Measurements from ENCODE around the gene ZMYND8.
A peak's percentile ranks its signal among the peaks of the same experiment; 100 is the strongest.

Gene ZMYND8

DNA sequence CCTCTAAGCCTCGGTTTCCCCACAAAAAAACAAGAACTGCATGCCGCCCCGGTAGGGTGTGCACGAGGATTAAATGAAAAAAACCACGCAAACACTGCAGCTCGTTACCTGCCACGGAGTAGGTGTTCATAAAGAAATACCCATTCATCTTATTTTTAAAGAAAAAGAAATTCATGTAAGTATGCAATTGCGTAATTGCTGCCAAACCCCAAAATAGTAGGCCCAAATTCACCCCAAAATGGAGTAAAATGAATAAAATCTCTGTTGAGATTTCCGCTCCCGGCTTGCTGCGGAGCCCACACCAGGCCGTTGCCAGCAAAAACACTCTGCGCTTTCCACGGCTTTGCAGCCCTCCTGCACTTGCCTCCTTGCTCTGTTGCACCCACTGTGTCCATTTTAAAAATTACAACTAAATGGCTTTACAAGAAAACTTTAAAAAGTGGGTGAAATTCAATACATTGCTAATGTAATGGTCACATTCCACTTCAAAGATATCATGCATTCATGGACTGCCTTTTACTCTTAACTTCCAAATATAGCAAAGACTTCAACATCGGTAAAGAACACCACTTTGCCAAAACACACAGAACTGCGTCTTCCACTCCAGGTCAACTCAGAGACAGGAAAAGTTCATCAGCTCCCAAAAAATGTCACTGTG lies 125.0 kb downstream of the ZMYND8 start:
- DNase-seq (ENCODE audit: low read depth, low spot score), result peak; percentile 83
- ChIA-PET CTCF (interaction anchor here (0.9 to 7.4 kb wide), 7 partner anchors 9 to 386 kb away, joined by 3 to 49 read pairs (median 3); no protein-coding TSS in a partner anchor), POLR2A (interaction anchor here (0.6 to 1.0 kb wide), 2 partner anchors 131 to 270 kb away, joined by 3 read pairs; partner anchors contain the start of gene NCOA3)
- TF ChIP-seq, protein P1, sequence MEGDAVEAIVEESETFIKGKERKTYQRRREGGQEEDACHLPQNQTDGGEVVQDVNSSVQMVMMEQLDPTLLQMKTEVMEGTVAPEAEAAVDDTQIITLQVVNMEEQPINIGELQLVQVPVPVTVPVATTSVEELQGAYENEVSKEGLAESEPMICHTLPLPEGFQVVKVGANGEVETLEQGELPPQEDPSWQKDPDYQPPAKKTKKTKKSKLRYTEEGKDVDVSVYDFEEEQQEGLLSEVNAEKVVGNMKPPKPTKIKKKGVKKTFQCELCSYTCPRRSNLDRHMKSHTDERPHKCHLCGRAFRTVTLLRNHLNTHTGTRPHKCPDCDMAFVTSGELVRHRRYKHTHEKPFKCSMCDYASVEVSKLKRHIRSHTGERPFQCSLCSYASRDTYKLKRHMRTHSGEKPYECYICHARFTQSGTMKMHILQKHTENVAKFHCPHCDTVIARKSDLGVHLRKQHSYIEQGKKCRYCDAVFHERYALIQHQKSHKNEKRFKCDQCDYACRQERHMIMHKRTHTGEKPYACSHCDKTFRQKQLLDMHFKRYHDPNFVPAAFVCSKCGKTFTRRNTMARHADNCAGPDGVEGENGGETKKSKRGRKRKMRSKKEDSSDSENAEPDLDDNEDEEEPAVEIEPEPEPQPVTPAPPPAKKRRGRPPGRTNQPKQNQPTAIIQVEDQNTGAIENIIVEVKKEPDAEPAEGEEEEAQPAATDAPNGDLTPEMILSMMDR (IDR thresholded peaks at IDR 0.05; ENCODE audit: insufficient read depth, low read length, missing control alignments), result peak; percentile 28
- H3K4me3 ChIP-seq (ENCODE audit: low read depth, low read length), result no peak overlapping the region

DNA sequence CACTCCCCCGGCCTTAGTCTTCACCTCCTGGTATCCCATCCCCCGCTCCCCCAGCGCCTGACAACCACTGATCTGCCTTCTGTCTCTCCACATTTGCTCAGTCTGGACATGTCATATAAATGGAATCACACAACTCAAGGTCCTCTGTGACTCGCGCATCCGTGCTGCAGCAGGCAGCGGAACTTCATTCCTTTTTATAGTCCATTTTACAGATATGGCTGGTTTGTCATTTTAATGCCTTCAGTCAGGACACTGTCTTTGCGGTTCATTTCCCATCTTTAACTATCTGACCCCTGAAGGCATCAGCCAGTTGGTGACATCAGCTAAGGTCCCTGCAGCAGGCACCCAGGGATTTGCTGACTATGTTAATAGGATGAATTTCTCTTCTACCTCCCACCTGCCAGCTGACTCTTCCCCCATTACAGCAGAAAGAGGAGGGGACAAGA lies 125.7 kb downstream of the ZMYND8 start:
- CTCF ChIA-PET, result interaction anchor here (0.7 to 7.4 kb wide), 5 partner anchors 9 to 483 kb away, joined by 3 to 49 read pairs (median 3); no protein-coding TSS in a partner anchor

DNA sequence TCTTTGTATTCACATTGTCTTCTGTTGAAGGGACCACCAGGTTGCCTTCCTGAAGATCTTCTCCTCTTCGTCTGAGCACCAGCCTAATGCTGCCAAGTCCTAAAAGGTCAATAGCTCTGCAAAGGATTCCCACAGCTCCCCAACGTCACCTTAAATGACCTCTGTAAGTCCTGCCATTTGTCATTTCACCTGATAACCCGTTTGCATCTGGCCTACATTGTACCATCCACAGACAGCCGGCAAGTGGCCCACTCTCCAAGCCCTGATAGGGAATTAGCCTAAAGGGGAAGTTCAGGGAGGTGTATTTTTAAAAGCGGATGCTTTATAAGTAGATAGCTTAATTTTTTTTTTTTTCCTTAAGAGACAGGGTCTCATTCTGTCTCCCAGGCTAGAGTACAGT lies 127.8 kb downstream of the ZMYND8 start:
- ChIA-PET POLR2A (no interaction called here), CTCF (interaction anchor here (0.7 to 7.4 kb wide), 9 partner anchors 9 to 155 kb away, joined by 3 to 49 read pairs (median 5); no protein-coding TSS in a partner anchor)
- DNase-seq (ENCODE audit: low read depth, low spot score), result no peak
- no peak overlapping the region for H3K4me3 ChIP-seq (ENCODE audit: low read depth, low read length)
- TF ChIP-seq, protein P1 (IDR thresholded peaks at IDR 0.05; ENCODE audit: insufficient read depth, low read length, missing control alignments), result no peak

More for the DNA sequence above, 125.7 kb downstream of the ZMYND8 start:
- peak; percentile 12 for DNase-seq (ENCODE audit: low read depth, low spot score)
- POLR2A ChIA-PET, result no interaction called here
- TF ChIP-seq, protein P1 (IDR thresholded peaks at IDR 0.05; ENCODE audit: insufficient read depth, low read length, missing control alignments), result no peak
- H3K4me3 ChIP-seq (ENCODE audit: low read depth, low read length), result no peak overlapping the region

DNA sequence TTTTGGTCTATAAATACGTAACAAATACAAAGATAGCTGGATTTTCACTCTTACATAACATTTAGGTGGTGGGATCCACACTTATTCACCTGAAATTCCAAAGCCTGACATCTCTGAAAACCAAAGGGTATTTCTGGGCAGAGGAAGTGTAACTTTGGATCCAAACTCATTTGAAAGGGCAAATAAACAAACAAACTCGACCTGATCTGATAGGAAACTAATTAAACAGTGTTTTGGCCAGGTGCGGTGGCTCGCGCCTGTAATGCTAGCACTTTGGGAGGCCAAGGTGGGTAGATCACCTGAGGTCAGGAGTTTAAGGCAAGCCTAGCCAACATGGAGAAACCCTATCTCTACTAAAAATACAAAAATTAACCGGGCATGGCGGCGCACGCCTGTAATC lies 128.9 kb downstream of the ZMYND8 start:
- H3K4me3 ChIP-seq (ENCODE audit: low read depth, low read length), result no peak overlapping the region
- no peak for DNase-seq (ENCODE audit: low read depth, low spot score)
- TF ChIP-seq, protein P1 (IDR thresholded peaks at IDR 0.05; ENCODE audit: insufficient read depth, low read length, missing control alignments), result no peak
- CTCF ChIA-PET, result interaction anchor here (1.0 to 7.4 kb wide), 6 partner anchors 10 to 156 kb away, joined by 3 to 49 read pairs (median 6); no protein-coding TSS in a partner anchor
- POLR2A ChIA-PET, result no interaction called here

DNA sequence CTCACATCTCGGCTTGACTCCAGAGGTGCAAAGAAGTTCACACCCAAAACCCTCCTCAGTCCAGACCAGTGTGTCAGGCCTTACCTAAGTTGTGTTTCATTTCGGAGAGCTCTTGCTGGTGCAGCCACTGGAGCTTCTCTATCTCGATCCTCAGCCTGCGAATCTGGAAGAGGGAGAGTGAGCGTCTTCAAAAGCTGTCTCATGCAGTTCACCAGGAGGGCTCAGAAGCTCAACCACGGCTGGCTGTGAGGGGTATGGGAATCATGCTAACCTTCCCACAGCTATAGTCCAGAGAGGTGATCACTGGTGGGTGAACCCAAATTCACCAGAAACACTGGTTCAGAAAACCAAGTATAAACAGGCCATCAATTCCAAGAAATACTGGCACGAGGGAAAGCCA lies 129.4 kb downstream of the ZMYND8 start:
- ChIA-PET POLR2A (interaction anchor here (1.0 kb wide), 1 partner anchor 90 kb away, joined by 4 read pairs; no protein-coding TSS in a partner anchor), CTCF (interaction anchor here (1.0 to 7.4 kb wide), 6 partner anchors 9 to 156 kb away, joined by 3 to 49 read pairs (median 6); no protein-coding TSS in a partner anchor)
- TF ChIP-seq, protein P1 (IDR thresholded peaks at IDR 0.05; ENCODE audit: insufficient read depth, low read length, missing control alignments), result no peak
- no peak for DNase-seq (ENCODE audit: low read depth, low spot score)
- no peak overlapping the region for H3K4me3 ChIP-seq (ENCODE audit: low read depth, low read length)

DNA sequence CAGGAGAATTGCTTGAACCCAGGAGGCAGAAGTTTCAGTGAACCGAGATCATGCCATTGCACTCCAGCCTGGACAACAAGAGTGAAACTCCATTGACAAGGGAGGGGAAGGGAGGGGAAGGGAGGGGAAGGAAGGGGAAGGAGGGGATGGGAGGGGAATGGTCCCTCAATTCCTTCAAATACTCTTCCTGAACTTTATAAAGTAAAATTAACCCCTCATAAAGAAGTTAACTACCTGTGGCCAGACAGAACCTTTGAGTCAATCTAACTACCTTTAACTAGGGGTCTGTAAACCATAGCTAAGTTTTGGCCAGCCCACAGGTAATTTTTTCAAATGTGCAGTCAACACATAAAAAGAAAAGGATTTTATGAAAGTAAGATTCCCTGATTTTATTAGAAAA lies 131.0 kb downstream of the ZMYND8 start:
- no peak for DNase-seq (ENCODE audit: low read depth, low spot score)
- ChIA-PET POLR2A (no interaction called here), CTCF (interaction anchor here (1.0 to 5.0 kb wide), 2 partner anchors 19 to 47 kb away, joined by 3 to 24 read pairs; no protein-coding TSS in a partner anchor)
- TF ChIP-seq, protein P1 (IDR thresholded peaks at IDR 0.05; ENCODE audit: insufficient read depth, low read length, missing control alignments), result no peak
- no peak overlapping the region for H3K4me3 ChIP-seq (ENCODE audit: low read depth, low read length)
